ENCODE results near the gene CHD6.

DNA sequence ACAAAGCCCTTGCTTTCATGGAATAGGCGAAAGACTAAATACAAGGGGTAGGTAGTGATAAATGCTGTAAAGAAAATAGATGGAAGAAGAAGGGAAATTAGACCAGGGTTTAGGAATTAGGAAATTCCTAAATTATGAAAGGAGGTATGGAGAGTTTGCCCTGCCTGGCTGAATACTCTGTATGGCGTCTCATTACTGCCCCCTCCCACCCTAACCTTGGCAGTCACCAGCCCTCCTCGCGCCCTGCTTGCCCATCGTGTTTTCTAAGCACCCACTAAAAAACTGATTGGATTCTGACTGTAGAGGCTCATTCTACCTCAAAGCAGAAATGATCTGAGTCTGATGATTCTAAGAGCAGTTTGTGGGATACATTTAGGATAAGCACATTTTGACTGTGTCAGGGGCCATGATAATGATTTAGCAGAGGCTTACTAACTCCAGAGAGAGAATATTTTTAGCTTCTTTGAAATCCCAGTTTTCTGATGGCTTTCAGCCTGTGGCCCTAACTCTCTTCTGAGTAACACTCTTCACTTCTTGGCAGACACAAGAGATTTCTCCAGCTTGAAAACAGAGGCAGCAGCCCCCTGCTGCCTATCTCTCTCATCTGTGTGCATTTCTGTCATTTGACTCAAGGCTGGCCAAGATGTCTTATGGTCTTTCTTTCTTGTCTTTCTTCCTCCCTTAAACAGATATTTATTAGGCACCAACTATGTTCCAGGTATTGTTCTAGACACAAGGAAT is 1.4 kb upstream of the CHD6 start:
- TF ChIP-seq POLR2A (IDR thresholded peaks at IDR 0.05), result no peak
- TF ChIP-seq, protein P1, sequence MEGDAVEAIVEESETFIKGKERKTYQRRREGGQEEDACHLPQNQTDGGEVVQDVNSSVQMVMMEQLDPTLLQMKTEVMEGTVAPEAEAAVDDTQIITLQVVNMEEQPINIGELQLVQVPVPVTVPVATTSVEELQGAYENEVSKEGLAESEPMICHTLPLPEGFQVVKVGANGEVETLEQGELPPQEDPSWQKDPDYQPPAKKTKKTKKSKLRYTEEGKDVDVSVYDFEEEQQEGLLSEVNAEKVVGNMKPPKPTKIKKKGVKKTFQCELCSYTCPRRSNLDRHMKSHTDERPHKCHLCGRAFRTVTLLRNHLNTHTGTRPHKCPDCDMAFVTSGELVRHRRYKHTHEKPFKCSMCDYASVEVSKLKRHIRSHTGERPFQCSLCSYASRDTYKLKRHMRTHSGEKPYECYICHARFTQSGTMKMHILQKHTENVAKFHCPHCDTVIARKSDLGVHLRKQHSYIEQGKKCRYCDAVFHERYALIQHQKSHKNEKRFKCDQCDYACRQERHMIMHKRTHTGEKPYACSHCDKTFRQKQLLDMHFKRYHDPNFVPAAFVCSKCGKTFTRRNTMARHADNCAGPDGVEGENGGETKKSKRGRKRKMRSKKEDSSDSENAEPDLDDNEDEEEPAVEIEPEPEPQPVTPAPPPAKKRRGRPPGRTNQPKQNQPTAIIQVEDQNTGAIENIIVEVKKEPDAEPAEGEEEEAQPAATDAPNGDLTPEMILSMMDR (IDR thresholded peaks at IDR 0.05), result no peak

Data from adrenal gland (tissue), 5 donors.